Renal cortex interstitium (tissue), 11 donors: ENCODE results near the gene IFT57. TPM values are rescaled to one million over a fixed set of nuclear protein-coding genes. Genes with fewer than 3 reads are reported as not detected.

Experiments used
- DNase-seq, 11 donors: peaks; one replicate each; pipeline ENCODE4 v3.0.0-alpha.2; 2013; ENCODE audit warnings: low read depth in 9 of 11, low spot score in 4 of 11; ENCODE audit errors: extremely low read depth in 1 of 11
- polyA plus RNA-seq, 3 donors: library from polyadenylated mRNA; unstranded; fragments of 120-200 nt; gene quantifications; one replicate each; pipeline ENCODE4 v1.2.1, GENCODE V29; 2013; ENCODE audit not compliant: insufficient read length in 3 of 3

The IFT57 gene
- polyA plus RNA-seq, 3 donors, result 85.6 to 101 (median 97.5) TPM

GRCh38 chr3:108228286-108228685 is 6.1 kb upstream of the IFT57 start:
- no peak for DNase-seq

- DNase-seq, result no peak
These were observed 4.9 kb upstream of the IFT57 start for GRCh38 chr3:108227131-108227530.

DNA sequence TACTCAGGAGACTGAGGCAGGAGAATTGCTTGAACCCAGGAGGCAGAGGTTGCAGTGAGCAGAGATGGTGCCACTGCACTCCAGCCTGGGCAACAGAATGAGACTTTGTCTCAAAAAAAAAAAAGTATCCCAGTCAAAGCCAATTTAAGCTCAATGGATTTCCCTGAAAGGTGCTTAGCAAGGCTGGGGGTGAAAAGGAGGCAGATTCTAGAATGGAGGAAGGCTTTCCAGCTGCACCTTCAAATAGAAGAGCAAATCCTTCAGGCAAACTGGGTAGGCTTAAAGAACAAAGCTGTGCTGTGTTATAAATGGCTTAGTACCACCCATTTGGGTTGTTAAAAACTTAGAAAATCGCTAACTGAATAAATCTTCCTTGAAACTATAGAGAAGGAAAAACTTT is 3.0 kb upstream of the IFT57 start:
- DNase-seq, result no peak

GRCh38 chr3:108223928-108224327 is 1.7 kb upstream of the IFT57 start:
- no peak for DNase-seq

GRCh38 chr3:108222853-108223565 is 785 bp upstream of the IFT57 start:
- DNase-seq, result peak in 1 of 11 donors; percentile 17

GRCh38 chr3:108221393-108221792 is 831 bp downstream of the IFT57 start:
- peak in 1 of 11 donors; percentile 11 for DNase-seq

DNA sequence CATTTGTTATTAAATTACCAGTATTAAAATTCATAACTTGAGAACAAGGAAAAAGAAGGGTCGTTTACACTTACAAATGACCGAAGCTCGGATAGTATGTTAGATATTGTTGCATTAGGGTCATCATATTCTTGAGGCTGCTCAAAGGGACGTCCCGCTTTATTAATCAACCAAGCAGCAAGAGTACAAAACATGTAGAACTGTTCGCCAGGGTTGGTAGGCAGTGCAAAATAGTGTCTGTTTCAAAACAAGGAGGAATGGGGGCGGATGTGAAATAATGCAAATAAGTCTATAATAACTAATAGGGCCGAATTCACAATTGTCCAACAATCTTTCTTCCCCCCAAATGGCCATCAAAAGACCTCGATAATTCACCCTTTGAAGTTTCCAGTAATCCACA is 2.9 kb downstream of the IFT57 start:
- no peak for DNase-seq

DNA sequence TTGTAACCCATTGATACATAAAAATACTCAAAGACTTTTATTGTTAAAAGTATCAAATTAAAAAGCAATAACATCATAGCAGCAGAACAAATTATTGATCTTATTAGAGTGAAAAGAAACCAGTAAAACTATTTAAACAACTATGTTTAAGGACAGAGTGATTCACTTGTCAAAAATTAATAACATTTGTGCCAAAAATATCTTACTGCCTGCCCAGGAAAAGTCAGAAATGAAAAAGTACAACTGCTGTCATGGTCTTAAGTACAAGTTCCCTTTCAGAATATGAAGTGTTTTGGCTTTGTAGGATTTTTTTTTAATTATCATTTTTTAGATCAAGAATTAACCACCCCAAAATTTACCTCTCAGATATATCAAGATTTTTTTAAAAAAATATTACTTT is 3.4 kb downstream of the IFT57 start:
- no peak for DNase-seq

DNA sequence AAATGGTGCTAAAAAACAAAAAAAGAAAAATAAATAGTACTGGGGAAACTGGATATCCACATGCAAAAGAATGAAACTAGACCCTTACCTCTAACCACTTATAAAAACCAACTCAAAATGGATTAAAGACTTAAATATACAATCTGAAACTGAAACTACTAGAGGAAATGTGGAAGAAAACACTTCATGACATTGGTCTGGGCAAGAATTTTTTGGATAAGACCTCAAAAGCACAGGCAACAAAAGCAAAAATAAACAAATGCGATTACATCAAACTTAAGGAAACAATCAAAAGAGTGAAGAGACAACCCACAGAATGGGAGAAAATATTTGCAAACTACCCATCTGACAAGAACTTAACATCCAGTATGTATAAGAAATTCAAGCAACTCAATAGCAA is 6.4 kb downstream of the IFT57 start:
- DNase-seq, result no peak

GRCh38 chr3:108209579-108209978 is 12.6 kb downstream of the IFT57 start:
- DNase-seq, result no peak

DNA sequence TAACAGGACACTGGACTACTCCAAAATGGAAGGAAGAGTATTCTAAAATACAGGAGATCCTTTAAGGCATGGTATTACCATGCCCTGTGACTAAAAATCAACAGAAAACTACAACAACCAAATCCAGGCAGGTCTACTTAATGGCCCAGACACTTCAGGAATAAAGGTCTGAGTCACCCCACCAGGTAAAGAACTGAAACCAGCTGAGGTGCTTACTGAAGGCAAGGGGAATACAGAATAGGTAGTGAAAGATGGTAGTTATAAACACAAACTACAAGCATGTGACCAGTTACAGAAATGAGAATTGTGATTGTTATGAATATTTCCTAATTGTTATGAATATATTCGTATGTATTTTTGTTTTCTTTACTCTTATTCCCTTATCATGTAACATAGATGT is 13.4 kb downstream of the IFT57 start:
- DNase-seq, result no peak

DNA sequence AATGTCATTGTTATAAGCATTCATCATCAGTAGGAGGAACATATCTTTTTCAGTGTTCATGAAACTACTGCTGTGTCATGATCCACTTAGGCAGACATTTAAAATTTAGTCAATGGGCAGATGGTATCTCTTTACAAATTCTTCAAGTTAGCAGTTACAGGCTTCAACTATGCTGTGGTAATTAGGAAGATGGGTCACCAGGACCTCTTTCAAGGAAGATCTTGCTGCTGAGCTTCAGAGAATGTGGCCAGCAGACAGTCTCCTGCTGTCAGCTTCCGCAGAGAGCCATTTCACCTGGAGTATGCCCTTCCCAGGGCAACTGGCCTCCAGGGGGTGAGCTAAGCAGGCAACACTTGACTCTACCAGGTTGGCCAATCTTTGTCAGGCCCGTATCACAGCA is 19.4 kb downstream of the IFT57 start:
- DNase-seq, result no peak

DNA sequence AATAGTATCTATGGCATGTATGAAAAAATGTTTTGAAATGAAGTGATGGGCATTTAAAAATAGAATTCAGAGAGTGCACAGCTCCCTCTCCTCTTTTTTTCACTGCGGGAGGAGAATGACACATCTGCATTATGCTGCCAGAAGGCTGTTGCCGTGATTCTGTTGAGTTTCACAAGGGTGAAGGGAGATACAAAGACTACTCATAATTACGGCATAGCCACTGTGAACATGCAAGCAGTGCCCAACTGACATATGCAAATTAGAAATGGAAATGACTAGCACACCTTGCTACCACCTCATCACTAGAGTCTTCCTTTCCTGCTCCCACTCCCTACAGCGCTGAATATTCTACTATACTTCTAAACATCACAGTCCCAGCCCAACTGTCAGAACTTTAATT is 20.1 kb downstream of the IFT57 start:
- no peak for DNase-seq

GRCh38 chr3:108201258-108201657 is 21.0 kb downstream of the IFT57 start:
- DNase-seq, result no peak

DNA sequence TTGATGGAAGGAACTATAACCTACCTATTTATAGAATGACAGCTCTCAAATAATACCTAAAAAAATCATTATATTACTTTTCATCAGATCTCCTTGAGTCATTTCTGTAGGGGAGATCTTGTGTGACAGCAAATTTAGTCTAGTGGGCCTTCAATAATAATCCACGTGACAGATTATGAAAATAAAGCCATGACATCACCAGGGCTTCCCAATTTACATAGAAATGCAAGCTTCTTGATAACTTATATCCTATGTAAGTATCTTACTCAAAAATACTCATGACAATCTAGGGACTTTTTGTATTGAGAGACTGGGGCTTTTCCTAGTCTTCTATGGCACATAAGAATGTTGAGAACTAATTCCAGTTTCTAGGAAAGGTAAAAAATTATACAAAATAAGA is 21.6 kb downstream of the IFT57 start:
- DNase-seq, result no peak

DNA sequence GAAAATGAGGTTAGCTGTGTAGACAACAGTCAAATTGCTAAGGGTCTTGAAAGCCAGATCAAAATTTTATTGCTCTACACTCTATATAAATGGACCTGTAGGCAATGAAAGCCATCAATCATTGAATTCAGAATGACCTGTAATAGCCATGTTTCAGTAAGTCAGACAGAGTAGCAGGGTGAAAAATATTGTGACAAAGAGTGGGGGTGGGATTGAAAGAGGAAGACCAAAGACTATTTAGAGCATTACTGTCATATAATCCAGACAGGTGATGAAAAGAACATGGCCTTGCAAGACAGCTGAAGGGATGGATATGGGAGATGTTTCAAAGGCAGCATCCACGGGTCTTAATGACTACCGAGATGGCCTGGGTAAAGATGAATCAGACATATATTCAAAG is 22.2 kb downstream of the IFT57 start:
- no peak for DNase-seq

GRCh38 chr3:108191394-108191793 is 30.8 kb downstream of the IFT57 start:
- no peak for DNase-seq

DNA sequence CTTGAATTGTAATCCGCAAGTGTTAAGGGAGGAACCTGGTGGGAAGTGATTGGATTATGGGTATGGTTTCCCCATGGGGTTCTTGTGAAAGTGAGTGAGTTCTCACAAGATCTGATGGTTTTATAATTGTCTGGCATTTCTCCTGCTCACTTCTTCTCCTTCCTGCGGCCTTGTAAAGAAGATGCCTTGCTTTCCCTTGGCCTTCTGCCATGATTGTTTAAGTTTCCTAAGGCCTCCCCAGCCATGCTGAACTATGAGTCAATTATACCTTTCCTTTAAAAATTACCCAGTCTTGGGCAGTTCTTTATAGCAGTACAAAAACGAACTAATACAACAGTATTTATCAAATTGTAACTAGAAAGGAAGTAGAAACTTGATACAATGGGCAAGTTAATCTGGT is 31.9 kb downstream of the IFT57 start:
- DNase-seq, result no peak

- DNase-seq, result no peak
These were observed 32.8 kb downstream of the IFT57 start for GRCh38 chr3:108189440-108189839.

GRCh38 chr3:108185536-108185935 is 36.7 kb downstream of the IFT57 start:
- no peak for DNase-seq

DNA sequence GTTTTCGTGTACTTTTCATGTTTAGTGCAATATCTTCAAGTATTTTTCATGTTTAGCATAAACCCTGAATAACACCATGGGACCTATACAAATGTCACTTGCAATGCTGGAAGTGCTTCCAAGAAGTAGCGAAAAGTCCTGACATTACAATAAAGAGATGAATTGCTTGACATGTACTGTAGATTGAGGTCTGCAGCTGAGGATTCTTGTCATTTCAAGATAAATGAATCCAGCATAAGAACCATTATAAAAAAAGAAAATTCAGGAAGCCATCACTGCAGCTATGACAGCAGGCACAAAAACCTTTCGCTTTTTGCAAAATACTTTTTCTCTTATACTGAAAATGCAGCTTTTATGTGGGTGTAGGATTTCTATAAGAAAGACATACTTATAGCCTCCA is 37.4 kb downstream of the IFT57 start:
- DNase-seq, result no peak

DNA sequence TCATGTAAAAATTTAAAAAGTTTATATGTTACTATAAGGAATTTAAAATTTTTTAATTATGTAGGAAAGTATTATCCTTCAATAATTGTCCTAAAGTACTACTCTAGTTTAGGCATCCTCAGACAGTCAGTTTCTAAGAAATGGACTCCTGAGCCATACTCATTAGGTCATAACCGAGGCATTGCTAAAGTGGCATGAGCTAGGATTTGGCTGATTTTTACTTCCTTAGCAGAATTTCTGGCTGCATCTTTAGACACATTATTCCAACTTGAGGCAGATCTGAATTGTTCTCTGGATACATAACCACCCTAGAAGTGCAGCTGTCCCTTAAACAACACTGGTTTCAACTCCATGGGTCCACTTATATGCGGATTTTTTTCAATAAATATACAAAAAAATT is 38.3 kb downstream of the IFT57 start:
- DNase-seq, result no peak
